SK-N-MC (cell line): ENCODE results near the gene UST.
A peak's percentile ranks its signal among the peaks of the same experiment; 100 is the strongest.
"Not testable (repeated sequence)": the region's sequence is repeated elsewhere in the genome, so short reads cannot be mapped to it uniquely, and the experiment has no call there.

Experiments
- DNase-seq: peaks from one replicate; pipeline ENCODE4 v3.0.0-alpha.2; 2011; ENCODE audit warnings: low read depth, low spot score
- H3K27ac ChIP-seq: fragments of 200-600 bp; sonication (generic); 2 replicates; pipeline ENCODE4 v1.5.1; 2016; ENCODE audit warnings: mixed run types
- H3K36me3 ChIP-seq: fragments of 200-600 bp; sonication (generic); 2 replicates; pipeline ENCODE4 v1.6.1; 2017; ENCODE audit warnings: antibody characterized with exemption, low read length, mixed read lengths; ENCODE audit not compliant: insufficient read depth
- H3K4me3 ChIP-seq: fragments of 200-600 bp; sonication (generic); 2 replicates; pipeline ENCODE4 v1.5.1; 2016
- H3K9ac ChIP-seq: fragments of 200-600 bp; sonication (generic); 2 replicates; pipeline ENCODE4 v1.8.0; 2017; ENCODE audit warnings: mixed run types, mixed read lengths; ENCODE audit not compliant: insufficient read length
- H3K9me3 ChIP-seq: fragments of 200-600 bp; sonication (generic); 2 replicates; pipeline ENCODE4 v1.6.1; 2017; ENCODE audit warnings: low read depth, mild to moderate bottlenecking, antibody characterized with exemption, low read length, moderate library complexity, mixed read lengths
- EZH2 ChIP-seq: fragments of 200-600 bp; sonication (generic); IDR thresholded peaks from one replicate; pipeline ENCODE4 v1.6.1; 2017; ENCODE audit warnings: antibody characterized with exemption
- FOXP2 ChIP-seq: optimal IDR thresholded peaks from 2 replicates; pipeline ENCODE3; 2011; ENCODE audit warnings: mild to moderate bottlenecking, moderate library complexity; ENCODE audit not compliant: insufficient read depth; ENCODE audit errors: extremely low read length, control extremely low read depth
- POLR2AphosphoS5 ChIP-seq: IDR thresholded peaks from 2 replicates; pipeline ENCODE4 v1.6.1; 2012; ENCODE audit warnings: mild to moderate bottlenecking, low read depth, low read length, borderline replicate concordance

The UST gene

DNA sequence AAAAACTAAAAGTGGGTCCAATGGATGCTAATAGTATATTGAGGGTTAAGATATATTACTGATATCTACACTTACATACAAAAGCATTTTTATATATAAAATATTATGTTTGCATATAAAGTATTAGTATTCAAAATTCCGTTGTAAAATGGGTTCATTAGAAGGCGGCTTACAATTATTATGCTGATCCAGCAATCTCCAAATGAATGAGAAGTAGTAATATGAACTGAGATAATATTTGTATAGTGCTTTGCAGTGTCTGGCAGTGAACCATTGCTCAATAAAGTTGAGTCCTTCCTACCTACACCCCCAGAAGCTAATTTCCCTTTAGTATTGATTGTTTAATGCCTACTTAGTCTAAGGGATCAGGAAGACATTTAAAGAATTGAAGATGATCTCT, 146.2 kb downstream of the UST start:
- no peak for TF ChIP-seq EZH2
- TF ChIP-seq POLR2AphosphoS5: no peak
- no peak for TF ChIP-seq FOXP2
- Histone ChIP-seq H3K27ac (no peak overlapping the region), H3K9ac (no peak overlapping the region), H3K4me3 (no peak overlapping the region), H3K9me3 (no peaks in the 10 kb centered on the region), H3K36me3 (no peaks in the 10 kb centered on the region)
- DNase-seq: no peak

DNA sequence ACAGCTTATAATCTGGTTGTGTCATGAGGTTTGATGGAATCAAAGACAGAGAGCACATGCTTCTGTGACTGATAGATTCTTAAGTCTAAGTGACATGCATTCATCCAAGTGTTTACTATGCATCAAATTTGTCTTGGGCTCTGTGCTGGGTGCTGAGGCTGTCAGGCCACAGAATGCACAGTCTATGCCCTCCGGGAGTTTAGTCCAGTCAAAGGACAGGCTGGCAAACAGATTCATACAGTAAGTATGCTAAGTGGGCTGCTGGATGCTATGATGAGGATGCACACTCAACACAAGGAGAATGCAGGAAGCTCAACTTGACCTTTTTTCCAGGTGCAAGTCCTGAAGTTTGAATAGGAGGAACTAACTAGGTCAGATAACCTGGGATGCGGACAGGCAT, 146.7 kb downstream of the UST start:
- no peak overlapping the region for H3K9ac ChIP-seq
- no peak for DNase-seq
- no peak overlapping the region for H3K27ac ChIP-seq
- H3K9me3 ChIP-seq: no peaks in the 10 kb centered on the region
- TF ChIP-seq EZH2: no peak
- H3K4me3 ChIP-seq: no peak overlapping the region
- H3K36me3 ChIP-seq: no peaks in the 10 kb centered on the region

DNA sequence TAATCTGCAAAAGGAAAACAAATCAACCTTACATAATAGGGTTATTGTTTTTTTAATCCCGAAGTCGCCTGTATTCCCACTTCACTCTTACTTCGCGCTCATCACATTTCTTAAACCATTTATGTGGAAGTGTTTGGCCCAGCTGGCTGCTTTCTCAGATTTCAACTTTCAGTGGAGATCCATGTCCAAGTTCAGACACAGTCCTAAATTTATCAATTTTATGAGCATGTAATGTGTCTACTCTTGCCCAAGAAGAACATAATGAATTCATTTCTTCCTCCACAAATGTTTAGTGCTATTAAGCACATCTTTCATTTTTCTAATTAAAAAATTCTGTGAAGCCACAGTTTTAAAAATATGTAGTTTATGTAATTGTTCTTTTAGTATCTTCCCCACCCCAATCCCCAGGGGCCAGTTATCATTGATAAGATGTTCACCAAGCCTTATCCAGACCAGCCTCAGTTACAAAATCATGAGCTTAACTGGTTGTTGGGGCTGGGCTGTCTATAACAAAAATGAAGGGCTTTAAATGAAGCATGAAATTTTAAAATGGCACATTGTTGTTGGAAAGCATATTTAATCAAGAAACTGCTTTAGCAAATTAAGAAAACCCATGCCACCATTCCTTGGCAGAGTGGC, 151.7 kb downstream of the UST start:
- H3K9ac ChIP-seq: no peak overlapping the region
- TF ChIP-seq POLR2AphosphoS5 (no peak), EZH2 (no peak), FOXP2 (no peak)

DNA sequence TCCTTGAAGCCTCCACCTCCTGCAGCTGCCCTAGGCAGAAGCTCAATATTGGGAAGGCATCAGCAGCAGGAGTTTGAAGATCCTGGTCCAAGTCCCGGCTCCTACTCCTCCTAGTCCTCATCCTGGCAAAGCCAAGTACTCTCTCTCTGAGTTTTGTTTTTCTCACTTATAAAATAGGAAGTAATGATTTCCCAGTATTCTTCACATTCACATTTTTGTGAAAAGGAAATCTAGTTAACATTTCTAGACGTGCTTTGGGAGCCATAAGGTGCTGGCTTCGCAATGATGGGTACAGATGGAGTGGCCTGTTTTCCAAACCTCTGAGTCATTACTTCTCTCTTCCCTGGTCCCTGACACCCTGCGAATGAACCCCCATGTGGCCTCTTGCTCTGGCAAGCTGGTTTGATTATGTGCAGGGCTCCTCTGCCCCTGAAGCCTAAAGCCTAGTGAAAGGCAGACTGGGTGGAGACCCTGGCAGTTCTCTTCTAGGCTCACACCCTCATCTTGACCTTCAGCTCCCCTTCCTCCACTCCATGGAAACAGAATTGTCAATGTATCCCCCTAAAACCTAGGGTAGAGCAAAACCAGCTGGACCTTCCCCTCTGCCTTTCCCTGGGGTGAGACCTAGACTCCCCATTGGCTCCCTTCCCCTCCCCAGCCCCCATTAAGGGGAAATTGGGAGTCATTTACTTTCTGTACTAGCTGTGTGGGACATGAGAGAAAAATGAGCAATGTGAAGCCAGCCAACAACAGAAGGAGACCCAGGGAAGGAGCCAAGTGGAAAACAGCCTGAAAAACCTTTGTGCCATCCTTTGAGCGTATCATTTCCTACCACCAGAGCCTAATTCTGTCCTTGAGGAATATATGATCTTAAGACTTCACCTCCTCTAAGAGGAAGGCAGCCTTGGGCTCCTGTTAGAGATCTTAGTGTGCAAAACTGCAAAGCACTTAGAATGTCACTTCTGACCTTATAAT, 158.4 kb downstream of the UST start:
- TF ChIP-seq POLR2AphosphoS5 (no peak), EZH2 (no peak), FOXP2 (no peak)
- Histone ChIP-seq H3K27ac (no peak overlapping the region), H3K4me3 (no peak overlapping the region)

More for the DNA sequence above, 151.7 kb downstream of the UST start:
- Histone ChIP-seq H3K9me3 (no peaks in the 10 kb centered on the region), H3K4me3 (no peak overlapping the region), H3K27ac (peak overlapping the region; percentile 22; the same call in 1 of the 2 replicates), H3K36me3 (no peaks in the 10 kb centered on the region)
- no peak for DNase-seq

DNA sequence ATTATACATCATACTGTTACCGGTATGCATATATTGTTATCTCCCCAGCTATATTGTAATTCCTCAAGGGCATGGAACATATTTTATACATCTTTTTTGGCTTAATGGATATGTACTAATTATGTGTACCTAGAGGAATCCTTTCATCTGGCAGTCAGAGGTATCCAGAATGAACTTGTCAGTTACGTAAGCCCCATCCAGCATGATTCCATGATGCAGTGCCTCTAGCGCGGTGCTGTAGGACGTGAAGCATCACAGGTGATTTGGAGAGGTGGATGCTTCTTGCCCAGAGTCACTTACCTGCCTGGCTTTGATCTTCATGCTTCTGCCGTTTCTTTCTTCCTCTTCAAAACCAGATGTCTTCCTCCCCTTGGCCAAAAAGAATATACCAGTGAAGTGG, 159.1 kb downstream of the UST start:
- H3K27ac ChIP-seq: no peak overlapping the region
- no peak overlapping the region for H3K9ac ChIP-seq
- TF ChIP-seq FOXP2 (no peak), EZH2 (no peak), POLR2AphosphoS5 (no peak)
- no peaks in the 10 kb centered on the region for H3K36me3 ChIP-seq
- DNase-seq: no peak
- no peaks in the 10 kb centered on the region for H3K9me3 ChIP-seq
- H3K4me3 ChIP-seq: no peak overlapping the region

More for the DNA sequence above, 158.4 kb downstream of the UST start:
- no peaks in the 10 kb centered on the region for H3K36me3 ChIP-seq
- H3K9me3 ChIP-seq: no peaks in the 10 kb centered on the region
- DNase-seq: no peak
- H3K9ac ChIP-seq: no peak overlapping the region

DNA sequence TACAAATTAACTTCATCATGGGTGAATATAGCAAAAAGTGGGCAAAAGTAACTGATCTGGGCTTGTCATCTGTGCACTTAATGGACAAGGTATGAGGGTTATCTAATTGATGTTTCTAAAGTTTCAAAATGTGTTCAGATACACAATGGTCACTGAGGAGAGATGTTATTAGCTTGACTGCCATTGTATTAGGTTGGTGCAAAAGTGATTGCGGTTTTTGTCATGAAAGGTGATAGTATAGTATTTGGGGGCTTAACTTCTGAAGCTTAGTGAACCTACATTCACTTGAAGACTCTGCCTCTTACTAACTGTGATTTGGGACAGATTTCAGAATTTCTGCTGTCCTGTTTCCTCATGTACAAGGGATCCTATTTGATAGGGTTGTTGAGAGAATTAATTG, 159.6 kb downstream of the UST start:
- no peak overlapping the region for H3K9ac ChIP-seq
- DNase-seq: no peak
- no peaks in the 10 kb centered on the region for H3K9me3 ChIP-seq
- H3K36me3 ChIP-seq: no peaks in the 10 kb centered on the region
- no peak overlapping the region for H3K27ac ChIP-seq
- H3K4me3 ChIP-seq: no peak overlapping the region
- TF ChIP-seq EZH2: no peak
- no peak for TF ChIP-seq FOXP2
- no peak for TF ChIP-seq POLR2AphosphoS5

DNA sequence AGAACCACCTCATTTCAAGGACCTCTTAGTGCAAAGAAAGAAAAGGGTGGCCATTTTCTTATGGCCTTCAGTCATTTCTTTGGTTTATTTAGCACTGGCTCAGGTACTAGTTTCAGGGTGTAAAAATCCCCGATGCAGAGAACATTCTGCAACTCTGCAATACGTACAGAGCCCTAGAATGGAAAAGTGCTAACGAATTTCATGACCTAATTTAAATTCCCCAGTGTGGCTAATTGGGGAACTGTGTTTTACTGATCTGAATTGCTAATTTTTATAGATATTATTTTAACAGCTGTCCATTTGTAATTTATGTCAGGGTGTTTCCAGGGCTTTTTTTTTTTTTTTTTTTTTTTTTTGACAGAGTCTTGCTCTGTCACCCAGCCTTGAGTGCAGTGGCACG, 160.7 kb downstream of the UST start:
- no peak for DNase-seq
- TF ChIP-seq EZH2 (no peak), FOXP2 (no peak), POLR2AphosphoS5 (no peak)
- H3K27ac ChIP-seq: no peak overlapping the region
- H3K4me3 ChIP-seq: no peak overlapping the region
- H3K36me3 ChIP-seq: no peaks in the 10 kb centered on the region
- no peaks in the 10 kb centered on the region for H3K9me3 ChIP-seq
- H3K9ac ChIP-seq: no peak overlapping the region

DNA sequence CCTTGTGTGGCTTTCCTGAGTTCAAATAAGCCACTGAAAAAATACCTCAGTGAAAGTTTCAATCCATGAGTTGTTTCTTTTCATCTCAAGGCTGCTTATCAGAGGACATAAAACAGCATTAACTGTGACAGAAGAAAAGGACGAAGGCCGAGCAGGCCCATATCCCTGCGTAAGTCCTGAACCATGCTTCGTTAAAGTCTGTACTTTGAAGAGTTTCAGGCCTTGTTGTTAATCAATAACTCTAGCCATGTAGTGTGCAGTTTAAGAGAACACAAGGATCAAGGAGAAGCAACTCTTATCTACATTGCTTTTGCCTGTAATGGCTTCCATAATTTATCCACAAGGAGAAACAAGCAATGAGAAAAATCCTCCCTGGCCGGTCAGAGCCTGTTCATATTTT, 165.4 kb downstream of the UST start:
- TF ChIP-seq EZH2: no peak
- TF ChIP-seq FOXP2: no peak
- TF ChIP-seq POLR2AphosphoS5: no peak
- H3K36me3 ChIP-seq: no peaks in the 10 kb centered on the region
- H3K9me3 ChIP-seq: no peaks in the 10 kb centered on the region
- no peak overlapping the region for H3K9ac ChIP-seq
- no peak overlapping the region for H3K4me3 ChIP-seq
- no peak for DNase-seq
- H3K27ac ChIP-seq: no peak overlapping the region

DNA sequence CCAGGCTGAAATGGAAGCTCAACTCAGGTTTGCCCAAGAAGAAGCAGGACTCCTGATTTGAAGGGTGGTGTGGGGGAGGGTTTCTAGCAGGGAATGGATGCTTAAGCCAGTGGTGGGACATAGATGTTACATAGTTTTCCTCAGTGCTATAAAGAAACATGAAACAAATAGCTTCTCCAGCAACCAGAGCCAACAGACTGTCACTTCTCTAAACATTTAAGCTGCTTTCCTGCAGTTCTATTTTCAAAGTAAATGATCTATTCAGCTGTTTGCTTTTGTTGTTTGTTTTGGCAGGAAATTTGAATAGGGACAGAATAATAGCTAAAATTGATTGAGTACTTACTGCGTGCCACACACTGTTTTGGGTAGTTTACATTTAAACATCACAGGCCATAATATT, 169.0 kb downstream of the UST start:
- no peaks in the 10 kb centered on the region for H3K9me3 ChIP-seq
- no peaks in the 10 kb centered on the region for H3K36me3 ChIP-seq
- no peak overlapping the region for H3K27ac ChIP-seq
- no peak for DNase-seq
- H3K9ac ChIP-seq: no peak overlapping the region
- no peak for TF ChIP-seq FOXP2
- TF ChIP-seq POLR2AphosphoS5: no peak
- TF ChIP-seq EZH2: no peak
- no peak overlapping the region for H3K4me3 ChIP-seq

DNA sequence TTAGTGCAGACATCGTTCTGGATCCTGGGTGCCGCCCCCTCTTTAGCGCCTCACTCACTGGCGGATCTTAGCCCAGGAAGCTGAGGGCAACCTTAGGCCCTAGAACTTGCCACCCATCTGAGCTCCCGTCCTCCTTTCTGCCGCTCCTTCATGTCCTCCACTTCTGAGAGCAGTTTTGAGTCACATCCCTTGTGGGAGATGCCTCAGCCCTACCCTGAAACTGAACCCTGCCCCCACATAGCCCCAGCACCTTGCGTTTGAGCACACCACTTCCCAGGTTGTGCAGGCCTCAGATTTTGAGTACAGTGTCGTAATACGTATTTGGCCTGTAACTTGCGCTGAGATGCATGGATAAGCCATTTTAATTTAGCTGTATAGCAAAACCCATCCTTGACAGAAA, 169.7 kb downstream of the UST start:
- not testable (repeated sequence) for DNase-seq, H3K4me3 ChIP-seq, H3K27ac ChIP-seq, H3K9ac ChIP-seq, H3K36me3 ChIP-seq, H3K9me3 ChIP-seq
